Upper lobe of left lung (tissue), 6 donors: ENCODE data around the gene RRP9. TPM values are rescaled to one million over a fixed set of nuclear protein-coding genes. Genes with fewer than 3 reads are reported as not detected.

Experiments
- ATAC-seq, 2 donors: fragments of 200-7000 bp; cut with Tn5 transposase; one replicate each; pipeline ENCODE4 v1.9.1; 2022; ENCODE audit warnings: mild to moderate bottlenecking in 2 of 2, moderate library complexity in 2 of 2; ENCODE audit not compliant: low FRiP score in 2 of 2
- DNase-seq, 2 donors: peaks; one replicate each; pipeline ENCODE4 v3.0.0-alpha.2; 2019 to 2020
- H3K27ac ChIP-seq, 4 donors: fragments of 200-600 bp; sonication (generic); one replicate each; pipeline ENCODE4 v1.5.1; 2016 to 2019
- H3K27me3 ChIP-seq, 4 donors: fragments of 200-600 bp; sonication (generic); one replicate each; pipeline ENCODE4 v1.5.1; 2017 to 2019
- H3K36me3 ChIP-seq, 4 donors: fragments of 200-600 bp; sonication (generic); one replicate each; pipeline ENCODE4 v1.5.1; 2016 to 2019
- H3K4me1 ChIP-seq, 4 donors: fragments of 200-600 bp; sonication (generic); one replicate each; pipeline ENCODE4 v1.5.1; 2018 to 2019
- H3K4me3 ChIP-seq, 4 donors: fragments of 200-600 bp; sonication (generic); one replicate each; pipeline ENCODE4 v1.5.1; 2017 to 2019; ENCODE audit warnings: mild to moderate bottlenecking in 2 of 4, moderate library complexity in 1 of 4
- H3K9me3 ChIP-seq, 4 donors: fragments of 200-600 bp; sonication (generic); one replicate each; pipeline ENCODE4 v1.5.1; 2018 to 2019
- EP300 ChIP-seq, 4 donors: sonication (generic); formaldehyde crosslinking; IDR thresholded peaks; one replicate each; pipeline ENCODE4 v1.5.1; 2017; ENCODE audit warnings: antibody characterized with exemption in 4 of 4, control low read depth in 2 of 4
- POLR2A ChIP-seq, 4 donors: fragments of 450-650 bp; IDR thresholded peaks; one replicate each; pipeline ENCODE4 v1.5.1; 2016 to 2017; ENCODE audit warnings: antibody characterized with exemption in 4 of 4, mild to moderate bottlenecking in 2 of 4
- POLR2AphosphoS5 ChIP-seq, 2 donors: sonication (generic); formaldehyde crosslinking; IDR thresholded peaks; one replicate each; pipeline ENCODE4 v1.5.1; 2017; ENCODE audit warnings: antibody characterized with exemption in 2 of 2
- small RNA-seq, 4 donors: library from RNA; depleted of rRNA; stranded (forward); fragments of <200 nt; gene quantifications; one replicate each; pipeline ENCODE3, GENCODE V24; 2016
- total RNA-seq, 6 donors: library from RNA; depleted of rRNA in 4 of 6; stranded (reverse); fragments of >200 nt in 4 of 6; gene quantifications; one replicate each; pipeline versions ENCODE4 v1.1.0 to v1.2.1, GENCODE V29; 2016 to 2021
- TF ChIP-seq, protein P1 (sequence below), 6 experiments: fragments of 450-650 bp in 4 of 6; fragments of 200-600 bp in 2 of 6; sonication (generic) in 2 of 6; IDR thresholded peaks; one replicate each; pipeline ENCODE4 v1.5.1; 2016 to 2019; ENCODE audit warnings: antibody characterized with exemption in 6 of 6
- donor health status: DM: no; HTN: no; CAD: no; lungs with moderate emphysema.
- donor health status: DM: no; HTN: yes; CAD: no; lungs with severe emphysema.

The RRP9 gene
- total RNA-seq, 6 donors from 2014 or later, result 10.7 to 30.4 (median 19.8) TPM

DNA sequence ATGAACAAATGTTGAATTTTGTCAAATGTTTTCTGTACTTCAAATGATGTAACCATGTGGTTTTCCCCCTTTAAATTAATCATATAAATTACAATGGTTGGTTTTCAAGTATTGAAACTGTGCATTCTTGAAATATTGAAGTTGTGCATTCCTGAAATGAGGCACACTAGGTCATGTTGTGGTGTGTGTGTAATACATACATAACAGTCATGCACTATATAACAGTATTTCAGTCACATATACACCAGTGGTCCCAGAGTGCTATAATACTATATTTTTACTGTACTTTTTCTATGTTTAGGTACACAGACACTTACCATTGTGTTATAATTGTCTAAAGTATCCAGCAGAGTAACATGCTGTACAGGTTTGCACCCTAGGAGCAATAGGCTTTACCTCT, 55.3 kb downstream of the RRP9 start:
- DNase-seq (no peak), ATAC-seq (no peak)
- no peak overlapping the region for H3K4me3 ChIP-seq
- H3K27me3 ChIP-seq, result no peaks in the 10 kb centered on the region
- H3K36me3 ChIP-seq, result no peaks in the 10 kb centered on the region
- H3K4me1 ChIP-seq, result no peaks in the 10 kb centered on the region
- no peaks in the 10 kb centered on the region for H3K9me3 ChIP-seq
- no peak overlapping the region for H3K27ac ChIP-seq
- TF ChIP-seq EP300 (IDR thresholded peaks at IDR 0.05), result no peak
- TF ChIP-seq, protein P1, sequence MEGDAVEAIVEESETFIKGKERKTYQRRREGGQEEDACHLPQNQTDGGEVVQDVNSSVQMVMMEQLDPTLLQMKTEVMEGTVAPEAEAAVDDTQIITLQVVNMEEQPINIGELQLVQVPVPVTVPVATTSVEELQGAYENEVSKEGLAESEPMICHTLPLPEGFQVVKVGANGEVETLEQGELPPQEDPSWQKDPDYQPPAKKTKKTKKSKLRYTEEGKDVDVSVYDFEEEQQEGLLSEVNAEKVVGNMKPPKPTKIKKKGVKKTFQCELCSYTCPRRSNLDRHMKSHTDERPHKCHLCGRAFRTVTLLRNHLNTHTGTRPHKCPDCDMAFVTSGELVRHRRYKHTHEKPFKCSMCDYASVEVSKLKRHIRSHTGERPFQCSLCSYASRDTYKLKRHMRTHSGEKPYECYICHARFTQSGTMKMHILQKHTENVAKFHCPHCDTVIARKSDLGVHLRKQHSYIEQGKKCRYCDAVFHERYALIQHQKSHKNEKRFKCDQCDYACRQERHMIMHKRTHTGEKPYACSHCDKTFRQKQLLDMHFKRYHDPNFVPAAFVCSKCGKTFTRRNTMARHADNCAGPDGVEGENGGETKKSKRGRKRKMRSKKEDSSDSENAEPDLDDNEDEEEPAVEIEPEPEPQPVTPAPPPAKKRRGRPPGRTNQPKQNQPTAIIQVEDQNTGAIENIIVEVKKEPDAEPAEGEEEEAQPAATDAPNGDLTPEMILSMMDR (IDR thresholded peaks at IDR 0.05), result no peak
- no peak for TF ChIP-seq POLR2AphosphoS5 (IDR thresholded peaks at IDR 0.05)
- no peak for TF ChIP-seq POLR2A (IDR thresholded peaks at IDR 0.05)

Small RNA genes within 50 kb of the gene (small RNA-seq; reads per million reads assigned to genes)
- gene AC115284.1, result 0 reads per million in 4 donors

Other genes with a start within 250 kb of the RRP9 start
- 1 to 10 TPM in 1 of 6 donors, under 1 TPM in 4, not detected in 1; 0.10 to 1.0 (median 0.30) TPM for gene GRM2, start 234.8 kb downstream of the RRP9 start, total RNA-seq
- gene IQCF6, start 162.7 kb downstream of the RRP9 start, total RNA-seq, result not detected
- gene IQCF2, start 80.3 kb downstream of the RRP9 start, total RNA-seq, result not detected
- not detected for gene IQCF5, start 66.3 kb downstream of the RRP9 start, total RNA-seq
- gene IQCF1, start 38.6 kb downstream of the RRP9 start, total RNA-seq, result not detected
- 10 to 100 TPM; 23.0 to 80.7 (median 35.7) TPM for gene PARP3, start 459 bp upstream of the RRP9 start, total RNA-seq
- gene GPR62, start 13.5 kb upstream of the RRP9 start, total RNA-seq, result not detected
- 10 to 100 TPM; 22.7 to 53.4 (median 37.7) TPM for gene PCBP4, start 25.6 kb upstream of the RRP9 start, total RNA-seq
- gene ABHD14B, start 32.1 kb upstream of the RRP9 start, total RNA-seq, result 10 to 100 TPM; 35.6 to 62.6 (median 50.0) TPM
- 10 to 100 TPM; 15.7 to 44.5 (median 26.3) TPM for gene ABHD14A, start 33.2 kb upstream of the RRP9 start, total RNA-seq
- gene ACY1, start 41.6 kb upstream of the RRP9 start, total RNA-seq, result 10 to 100 TPM; 17.4 to 65.0 (median 35.9) TPM
- gene RPL29, start 54.0 kb upstream of the RRP9 start, total RNA-seq, result 1,000 to 10,000 TPM in 1 of 6 donors, 100 to 1,000 TPM in 5; 306 to 1,159 (median 770) TPM
- 10 to 100 TPM; 24.1 to 49.1 (median 35.3) TPM for gene DUSP7, start 114.7 kb upstream of the RRP9 start, total RNA-seq
- 1 to 10 TPM; 1.0 to 4.2 (median 2.8) TPM for gene POC1A, start 212.5 kb upstream of the RRP9 start, total RNA-seq